IgD-negative memory B cell (primary cell): ENCODE results near the gene PPP1R3E. TPM values are rescaled to one million over a fixed set of nuclear protein-coding genes. Genes with fewer than 3 reads are reported as not detected.

Source experiments
- H3K27ac Mint-ChIP-seq, 3 donors: one replicate each; pipeline ENCODE4 v1.8.0; 2020 to 2022; ENCODE audit warnings: mild to moderate bottlenecking in 3 of 3, mixed read lengths in 3 of 3, moderate library complexity in 1 of 3
- H3K27me3 Mint-ChIP-seq: one replicate; pipeline ENCODE4 v1.8.0; 2021; ENCODE audit warnings: mixed read lengths
- H3K36me3 Mint-ChIP-seq: one replicate; pipeline ENCODE4 v1.8.0; 2020; ENCODE audit warnings: mild to moderate bottlenecking, mixed read lengths
- H3K4me1 Mint-ChIP-seq, 3 donors: one replicate each; pipeline ENCODE4 v1.8.0; 2020 to 2022; ENCODE audit warnings: mixed read lengths in 3 of 3, mild to moderate bottlenecking in 1 of 3
- H3K4me3 Mint-ChIP-seq, 4 donors: one replicate each; pipeline ENCODE4 v1.8.0; 2020 to 2022; ENCODE audit warnings: mild to moderate bottlenecking in 4 of 4, mixed read lengths in 4 of 4, moderate library complexity in 3 of 4
- H3K9me3 Mint-ChIP-seq, 3 donors: one replicate each; pipeline ENCODE4 v1.8.0; 2020 to 2021; ENCODE audit warnings: mixed read lengths in 3 of 3, mild to moderate bottlenecking in 1 of 3
- polyA plus RNA-seq: library from polyadenylated mRNA; unstranded; fragments of 300-500 nt; fragmentation: Illumina TruSeq; gene quantifications from one replicate; pipeline ENCODE4 v1.2.3, GENCODE V29; 2021

The PPP1R3E gene
- polyA plus RNA-seq, 1 donor from 2014 or later: 2.3 TPM

GRCh38 chr14:23252420-23253333 lies 50.0 kb downstream of the PPP1R3E start:
- H3K4me3 Mint-ChIP-seq: no peak overlapping the region
- H3K27me3 Mint-ChIP-seq: peaks cover 6% of the 10 kb centered on the region
- H3K4me1 Mint-ChIP-seq: no peaks in the 10 kb centered on the region

GRCh38 chr14:23252006-23252405 lies 50.7 kb downstream of the PPP1R3E start:
- Mint-ChIP-seq H3K4me3 (no peak overlapping the region), H3K9me3 (no peaks in the 10 kb centered on the region), H3K27ac (no peak overlapping the region), H3K4me1 (no peaks in the 10 kb centered on the region), H3K36me3 (no peaks in the 10 kb centered on the region), H3K27me3 (peaks cover 6% of the 10 kb centered on the region)

More at GRCh38 chr14:23252420-23253333, 50.0 kb downstream of the PPP1R3E start:
- Mint-ChIP-seq H3K27ac (no peak overlapping the region), H3K9me3 (no peaks in the 10 kb centered on the region), H3K36me3 (no peaks in the 10 kb centered on the region)

- H3K36me3 Mint-ChIP-seq: no peaks in the 10 kb centered on the region
- no peaks in the 10 kb centered on the region for H3K4me1 Mint-ChIP-seq
- no peaks in the 10 kb centered on the region for H3K9me3 Mint-ChIP-seq
- H3K27me3 Mint-ChIP-seq: peaks cover 6% of the 10 kb centered on the region
- no peak overlapping the region for H3K4me3 Mint-ChIP-seq
- no peak overlapping the region for H3K27ac Mint-ChIP-seq
Observed at GRCh38 chr14:23249824-23250223, 52.8 kb downstream of the PPP1R3E start.

- Mint-ChIP-seq H3K36me3 (no peaks in the 10 kb centered on the region), H3K9me3 (no peaks in the 10 kb centered on the region), H3K27ac (no peak overlapping the region), H3K4me3 (no peak overlapping the region), H3K4me1 (no peaks in the 10 kb centered on the region), H3K27me3 (peaks cover 6% of the 10 kb centered on the region)
Observed at GRCh38 chr14:23248601-23249000, 54.1 kb downstream of the PPP1R3E start.

Other genes with a start within 250 kb of the PPP1R3E start
- 0.09 TPM for gene CDH24, start 245.3 kb downstream of the PPP1R3E start, polyA plus RNA-seq
- 18.8 TPM for gene ACIN1, start 207.7 kb downstream of the PPP1R3E start, polyA plus RNA-seq
- 68.7 TPM for gene C14orf119, start 207.4 kb downstream of the PPP1R3E start, polyA plus RNA-seq
- gene CIROP, start 197.9 kb downstream of the PPP1R3E start, polyA plus RNA-seq: not detected
- not detected for gene CEBPE, start 183.6 kb downstream of the PPP1R3E start, polyA plus RNA-seq
- 0.25 TPM for gene SLC7A8, start 119.2 kb downstream of the PPP1R3E start, polyA plus RNA-seq
- gene RNF212B, start 64.9 kb downstream of the PPP1R3E start, polyA plus RNA-seq: not detected
- gene HOMEZ, start 16.7 kb downstream of the PPP1R3E start, polyA plus RNA-seq: 5.6 TPM
- 0.65 TPM for gene BCL2L2, start 4.0 kb upstream of the PPP1R3E start, polyA plus RNA-seq
- gene PABPN1, start 18.6 kb upstream of the PPP1R3E start, polyA plus RNA-seq: 127 TPM
- 0.49 TPM for gene SLC22A17, start 50.0 kb upstream of the PPP1R3E start, polyA plus RNA-seq
- not detected for gene EFS, start 62.3 kb upstream of the PPP1R3E start, polyA plus RNA-seq
- gene IL25, start 70.0 kb upstream of the PPP1R3E start, polyA plus RNA-seq: not detected
- 0.80 TPM for gene CMTM5, start 74.2 kb upstream of the PPP1R3E start, polyA plus RNA-seq
- not detected for gene MYH6, start 105.4 kb upstream of the PPP1R3E start, polyA plus RNA-seq
- gene MYH7, start 132.8 kb upstream of the PPP1R3E start, polyA plus RNA-seq: not detected
- 74.1 TPM for gene NGDN, start 166.8 kb upstream of the PPP1R3E start, polyA plus RNA-seq
- gene ZFHX2, start 248.9 kb upstream of the PPP1R3E start, polyA plus RNA-seq: 0.26 TPM